Body of pancreas (tissue), 4 donors: ENCODE measurements around the gene PIBF1. TPM values are rescaled to one million over a fixed set of nuclear protein-coding genes. Genes with fewer than 3 reads are reported as not detected.

ENCODE experiments used
- ATAC-seq: fragments of 150-250 bp; one replicate; pipeline ENCODE4 v1.9.1; 2016
- DNase-seq, 4 donors: peaks; one replicate each; pipeline ENCODE4 v3.0.0-alpha.2; 2019
- H3K27ac ChIP-seq, 4 donors: fragments of 200-600 bp; sonication (generic); 1 replicate in 3 of 4; 2 replicates in 1 of 4; pipeline versions ENCODE4 v1.5.1 to v1.6.1; 2016 to 2019; ENCODE audit warnings: mild to moderate bottlenecking in 1 of 4, mixed read lengths in 1 of 4, moderate library complexity in 1 of 4
- H3K27me3 ChIP-seq, 2 donors: fragments of 200-600 bp; sonication (generic); one replicate each; pipeline ENCODE4 v1.6.0; 2016; ENCODE audit warnings: mild to moderate bottlenecking in 1 of 2
- H3K36me3 ChIP-seq, 2 donors: fragments of 200-600 bp; sonication (generic); replicated peaks in 1 of 2; 2 replicates each; pipeline ENCODE4 v1.5.1; 2016; ENCODE audit warnings: low read depth in 2 of 2; ENCODE audit not compliant: insufficient read depth in 1 of 2
- H3K4me1 ChIP-seq: fragments of 200-600 bp; sonication (generic); one replicate; pipeline ENCODE4 v1.6.0; 2016
- H3K4me3 ChIP-seq, 2 donors: fragments of 200-600 bp; sonication (generic); 1 replicate in 1 of 2; 2 replicates in 1 of 2; pipeline ENCODE4 v1.5.1; 2016 to 2019
- H3K9me3 ChIP-seq, 3 donors: fragments of 200-600 bp; sonication (generic); 1 replicate in 2 of 3; 2 replicates in 1 of 3; pipeline ENCODE4 v1.5.1; 2016
- CTCF ChIP-seq, 7 experiments: fragments of 450-650 bp in 4 of 7; fragments of 200-600 bp in 3 of 7; sonication (generic) in 3 of 7; IDR thresholded peaks; one replicate each; pipeline ENCODE4 v1.5.1; 2016 to 2019; ENCODE audit warnings: antibody characterized with exemption in 7 of 7
- POLR2A ChIP-seq, 3 donors: fragments of 450-650 bp; IDR thresholded peaks; one replicate each; pipeline ENCODE4 v1.6.1; 2016; ENCODE audit warnings: antibody characterized with exemption in 3 of 3, mild to moderate bottlenecking in 2 of 3
- WGBS, 2 donors: methylation state at CpG; one replicate each; pipeline ENCODE4 v1.1.5; 2017; 5-methylcytosine and 5-hydroxymethylcytosine counted together
- intact Hi-C: fragments of 100-400 bp; cut with DNase I; formaldehyde crosslinking; loops from one replicate; pipeline ENCODE4 v1.15.1; 2023
- total RNA-seq, 2 donors: library from RNA; depleted of rRNA; stranded (reverse); fragments of >200 nt; gene quantifications; one replicate each; pipeline ENCODE4 v1.1.0, GENCODE V29; 2016

Gene PIBF1
- total RNA-seq, 2 donors from 2014 or later, result 7.6 to 25.9 TPM

GRCh38 chr13:72851678-72852014 is 69.7 kb downstream of the PIBF1 start:
- no peak overlapping the region for H3K4me3 ChIP-seq
- no peak overlapping the region for H3K27ac ChIP-seq
- no peaks in the 10 kb centered on the region for H3K9me3 ChIP-seq
- TF ChIP-seq CTCF (IDR thresholded peaks at IDR 0.05) (no peak), POLR2A (IDR thresholded peaks at IDR 0.05) (no peak)
- H3K36me3 ChIP-seq, result peaks cover 0 to 2% of the 10 kb centered on the region in 2 donors
- intact Hi-C loops, result no loop called here
- WGBS, 2 donors, result 83 to 100% methylated on average over 2 to 3 of the region's 3 CpGs
- DNase-seq, result no peak
- no peaks in the 10 kb centered on the region for H3K27me3 ChIP-seq
- no peak for ATAC-seq
- no peaks in the 10 kb centered on the region for H3K4me1 ChIP-seq

DNA sequence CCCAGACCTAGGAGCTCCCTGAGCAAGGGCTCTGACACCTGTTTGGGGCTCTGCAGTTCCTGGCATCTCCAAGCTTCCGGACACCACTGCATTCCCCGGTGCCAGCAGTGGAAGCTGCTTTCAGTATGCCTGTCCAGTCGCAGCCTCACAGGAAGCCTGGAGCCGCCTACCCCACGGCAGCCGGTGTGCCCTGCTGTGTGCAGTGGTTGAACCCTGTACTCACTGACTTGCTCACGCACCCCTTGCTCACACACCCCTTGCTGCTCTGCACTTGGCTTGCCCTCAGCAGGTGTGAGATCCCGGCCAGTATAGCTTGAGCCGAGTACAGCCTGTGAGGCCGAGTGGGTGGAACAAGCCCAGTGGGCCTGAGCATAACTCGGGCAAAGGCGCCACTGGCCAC is 70.3 kb downstream of the PIBF1 start:
- no peaks in the 10 kb centered on the region for H3K4me1 ChIP-seq
- TF ChIP-seq POLR2A (IDR thresholded peaks at IDR 0.05) (no peak), CTCF (IDR thresholded peaks at IDR 0.05) (no peak)
- no peak for ATAC-seq
- no peaks in the 10 kb centered on the region for H3K27me3 ChIP-seq
- H3K27ac ChIP-seq, result no peak overlapping the region
- H3K36me3 ChIP-seq, result peaks cover 0 to 2% of the 10 kb centered on the region in 2 donors
- intact Hi-C loops, result no loop called here
- WGBS, 2 donors, result 93 to 97% methylated on average over 10 to 12 of the region's 12 CpGs
- H3K4me3 ChIP-seq, result no peak overlapping the region
- H3K9me3 ChIP-seq, result no peaks in the 10 kb centered on the region
- DNase-seq, result no peak

DNA sequence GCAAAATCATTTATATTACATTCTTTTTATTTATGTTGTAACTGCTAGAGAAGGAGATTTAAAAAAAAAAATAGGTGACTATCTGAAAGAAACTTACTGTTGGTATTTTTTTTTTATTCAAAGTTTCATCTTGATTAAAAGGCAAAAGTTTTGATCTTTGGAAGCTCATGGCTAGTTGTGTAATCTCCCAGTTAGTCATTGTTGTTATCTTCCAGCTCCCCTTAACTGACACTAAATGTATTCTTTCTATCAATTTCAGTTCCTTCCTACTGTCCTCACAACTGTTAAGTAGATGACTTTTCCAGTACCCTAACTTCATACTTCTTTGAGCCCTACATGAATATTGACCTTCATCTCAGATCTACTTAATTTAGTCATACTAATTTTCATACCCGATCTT is 71.1 kb downstream of the PIBF1 start:
- DNase-seq, result no peak
- H3K9me3 ChIP-seq, result no peaks in the 10 kb centered on the region
- peaks cover 0 to 2% of the 10 kb centered on the region in 2 donors for H3K36me3 ChIP-seq
- no peaks in the 10 kb centered on the region for H3K27me3 ChIP-seq
- WGBS, 2 donors, result 89 to 100% methylated on average over 1 of the region's 1 CpG
- intact Hi-C loops, result no loop called here
- H3K4me1 ChIP-seq, result no peaks in the 10 kb centered on the region
- TF ChIP-seq POLR2A (IDR thresholded peaks at IDR 0.05) (no peak), CTCF (IDR thresholded peaks at IDR 0.05) (no peak)
- ATAC-seq, result no peak
- no peak overlapping the region for H3K27ac ChIP-seq
- no peak overlapping the region for H3K4me3 ChIP-seq

- Histone ChIP-seq H3K27me3 (no peaks in the 10 kb centered on the region), H3K4me1 (no peaks in the 10 kb centered on the region), H3K36me3 (no peaks in the 10 kb centered on the region), H3K9me3 (no peaks in the 10 kb centered on the region), H3K4me3 (no peak overlapping the region), H3K27ac (no peak overlapping the region)
- DNase-seq (no peak), ATAC-seq (no peak)
- WGBS, 2 donors, result 86 to 90% methylated on average over 9 of the region's 9 CpGs
- TF ChIP-seq POLR2A (IDR thresholded peaks at IDR 0.05) (no peak), CTCF (IDR thresholded peaks at IDR 0.05) (no peak)
- intact Hi-C loops, result no loop called here
Measured at GRCh38 chr13:72864142-72865011, 82.4 kb downstream of the PIBF1 start.

DNA sequence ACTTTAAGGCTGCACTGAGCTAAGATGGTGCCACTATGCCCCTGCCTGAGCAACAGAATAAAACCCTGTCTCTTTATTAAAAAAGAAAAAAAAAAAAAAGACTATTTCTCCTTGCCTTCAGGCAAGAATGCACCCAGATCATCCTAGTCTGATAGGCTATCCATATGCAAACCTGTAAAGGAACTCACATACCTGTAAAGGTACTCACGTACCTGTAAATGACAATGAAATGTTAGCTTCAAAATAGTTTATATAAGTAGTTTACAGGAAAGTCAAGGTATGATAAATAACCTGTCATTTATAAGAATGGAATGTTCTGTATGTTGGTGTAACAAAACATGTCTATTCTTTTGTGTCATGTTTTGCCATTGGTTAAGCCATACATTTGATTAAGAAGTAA is 86.3 kb downstream of the PIBF1 start:
- intact Hi-C loops, result no loop called here
- 91 to 94% methylated on average over 1 of the region's 1 CpG for WGBS, 2 donors
- no peak overlapping the region for H3K4me3 ChIP-seq
- no peaks in the 10 kb centered on the region for H3K9me3 ChIP-seq
- DNase-seq, result no peak
- no peak overlapping the region for H3K27ac ChIP-seq
- ATAC-seq, result no peak
- TF ChIP-seq CTCF (IDR thresholded peaks at IDR 0.05) (no peak), POLR2A (IDR thresholded peaks at IDR 0.05) (no peak)
- no peaks in the 10 kb centered on the region for H3K4me1 ChIP-seq
- no peaks in the 10 kb centered on the region for H3K27me3 ChIP-seq
- no peaks in the 10 kb centered on the region for H3K36me3 ChIP-seq
